ENCODE measurements around the gene IFT88. TPM values are rescaled to one million over a fixed set of nuclear protein-coding genes. Genes with fewer than 3 reads are reported as not detected.

IFT88 gene
- total RNA-seq, 1 experiment from 2014 or later: 16.1 TPM

- peaks cover 9% of the 10 kb centered on the region; the same call in 1 of the 2 replicates for H3K36me3 ChIP-seq
- H3K4me1 ChIP-seq: no peaks in the 10 kb centered on the region
- H3K4me3 ChIP-seq: no peak overlapping the region
- H3K9me3 ChIP-seq (replicated peaks): 0 out of 2 replicates have a peak, but pooled peaks cover 5% of the 10 kb centered on the region
- no peak overlapping the region for H3K27ac ChIP-seq
- no peaks in the 10 kb centered on the region for H3K27me3 ChIP-seq
- no peak for DNase-seq
Measured at GRCh38 chr13:20582026-20582425, 15.1 kb downstream of the IFT88 start.

DNA sequence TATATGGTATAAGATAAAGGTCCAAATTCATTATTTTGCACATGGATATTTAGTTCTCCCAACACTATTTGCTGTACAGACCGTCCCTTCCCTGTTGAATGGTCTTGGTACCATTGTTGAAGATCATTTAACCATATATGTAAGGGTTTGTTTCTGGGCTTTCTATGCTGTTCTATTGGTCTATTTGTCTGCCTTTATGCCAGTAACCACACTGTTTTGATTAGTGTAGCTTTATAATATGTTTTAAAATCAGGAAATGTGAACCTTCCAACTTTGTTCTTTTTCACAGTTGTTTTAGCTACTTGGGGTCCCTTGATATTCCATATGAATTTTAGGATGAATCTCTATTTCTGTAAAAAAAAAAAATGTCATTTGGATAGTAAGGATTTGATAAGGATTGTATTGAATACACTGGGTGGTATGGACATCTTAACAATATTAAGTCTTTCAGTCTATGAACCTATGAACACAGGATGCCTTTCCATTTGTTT is 16.9 kb downstream of the IFT88 start:
- H3K36me3 ChIP-seq: peaks cover 11% of the 10 kb centered on the region; the same call in 1 of the 2 replicates
- H3K27ac ChIP-seq: no peak overlapping the region
- no peak overlapping the region for H3K4me3 ChIP-seq
- H3K9me3 ChIP-seq (replicated peaks): no peaks in the 10 kb centered on the region
- H3K4me1 ChIP-seq: no peaks in the 10 kb centered on the region
- no peak for DNase-seq
- H3K27me3 ChIP-seq: no peaks in the 10 kb centered on the region

GRCh38 chr13:20585371-20585770 is 18.4 kb downstream of the IFT88 start:
- Histone ChIP-seq H3K4me1 (no peaks in the 10 kb centered on the region), H3K9me3 (replicated peaks) (no peaks in the 10 kb centered on the region), H3K36me3 (peaks cover 7% of the 10 kb centered on the region; the same call in 1 of the 2 replicates), H3K4me3 (no peak overlapping the region), H3K27me3 (no peaks in the 10 kb centered on the region), H3K27ac (no peak overlapping the region)
- DNase-seq: no peak

GRCh38 chr13:20588529-20589110 is 21.7 kb downstream of the IFT88 start:
- no peak overlapping the region for H3K27ac ChIP-seq
- no peaks in the 10 kb centered on the region for H3K9me3 ChIP-seq (replicated peaks)
- DNase-seq: no peak
- no peaks in the 10 kb centered on the region for H3K4me1 ChIP-seq
- peaks cover 9% of the 10 kb centered on the region; the same call in 1 of the 2 replicates for H3K36me3 ChIP-seq
- H3K4me3 ChIP-seq: no peak overlapping the region
- no peaks in the 10 kb centered on the region for H3K27me3 ChIP-seq

- Histone ChIP-seq H3K4me1 (no peaks in the 10 kb centered on the region), H3K4me3 (no peak overlapping the region), H3K9me3 (replicated peaks) (no peaks in the 10 kb centered on the region), H3K36me3 (peaks cover 6% of the 10 kb centered on the region; the same call in 1 of the 2 replicates), H3K27me3 (no peaks in the 10 kb centered on the region), H3K27ac (no peak overlapping the region)
- no peak for DNase-seq
Measured at GRCh38 chr13:20590561-20590960, 23.6 kb downstream of the IFT88 start.

DNA sequence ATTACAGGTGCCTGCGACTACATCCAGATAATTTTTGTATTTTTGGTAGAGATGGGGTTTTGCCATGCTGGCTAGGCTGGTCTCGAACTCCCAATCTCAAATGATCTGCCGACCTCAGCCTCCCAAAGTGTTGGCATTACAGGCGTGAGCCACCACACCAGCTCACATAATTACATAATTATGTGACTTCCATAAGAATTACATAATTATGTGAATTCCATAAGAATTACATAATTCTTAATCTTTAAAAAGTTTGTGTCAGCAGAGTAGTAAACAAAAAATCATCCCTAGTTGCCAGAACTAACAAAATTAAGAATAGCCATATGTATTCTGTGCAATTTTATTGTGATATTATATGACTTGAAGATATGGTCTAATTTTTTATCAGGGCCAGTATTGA is 25.6 kb downstream of the IFT88 start:
- Histone ChIP-seq H3K4me1 (no peaks in the 10 kb centered on the region), H3K4me3 (no peak overlapping the region), H3K27me3 (no peaks in the 10 kb centered on the region), H3K27ac (no peak overlapping the region), H3K36me3 (peaks cover 4% of the 10 kb centered on the region; the same call in 1 of the 2 replicates), H3K9me3 (replicated peaks) (no peaks in the 10 kb centered on the region)
- no peak for DNase-seq

- Histone ChIP-seq H3K36me3 (peaks cover 2% of the 10 kb centered on the region; the same call in 1 of the 2 replicates), H3K9me3 (replicated peaks) (no peaks in the 10 kb centered on the region), H3K4me1 (no peaks in the 10 kb centered on the region), H3K27ac (no peak overlapping the region), H3K4me3 (no peak overlapping the region), H3K27me3 (no peaks in the 10 kb centered on the region)
- no peak for DNase-seq
Measured at GRCh38 chr13:20594280-20594679, 27.3 kb downstream of the IFT88 start.

- no peaks in the 10 kb centered on the region for H3K36me3 ChIP-seq
- no peaks in the 10 kb centered on the region for H3K27me3 ChIP-seq
- H3K4me1 ChIP-seq: no peaks in the 10 kb centered on the region
- no peak overlapping the region for H3K27ac ChIP-seq
- DNase-seq: no peak
- no peak overlapping the region for H3K4me3 ChIP-seq
- no peaks in the 10 kb centered on the region for H3K9me3 ChIP-seq (replicated peaks)
Measured at GRCh38 chr13:20607015-20607414, 40.1 kb downstream of the IFT88 start.

GRCh38 chr13:20608438-20609020 is 41.6 kb downstream of the IFT88 start:
- no peak overlapping the region for H3K4me3 ChIP-seq
- H3K9me3 ChIP-seq (replicated peaks): no peaks in the 10 kb centered on the region
- H3K36me3 ChIP-seq: no peaks in the 10 kb centered on the region
- no peak overlapping the region for H3K27ac ChIP-seq
- no peaks in the 10 kb centered on the region for H3K4me1 ChIP-seq
- H3K27me3 ChIP-seq: no peaks in the 10 kb centered on the region
- DNase-seq: no peak

DNA sequence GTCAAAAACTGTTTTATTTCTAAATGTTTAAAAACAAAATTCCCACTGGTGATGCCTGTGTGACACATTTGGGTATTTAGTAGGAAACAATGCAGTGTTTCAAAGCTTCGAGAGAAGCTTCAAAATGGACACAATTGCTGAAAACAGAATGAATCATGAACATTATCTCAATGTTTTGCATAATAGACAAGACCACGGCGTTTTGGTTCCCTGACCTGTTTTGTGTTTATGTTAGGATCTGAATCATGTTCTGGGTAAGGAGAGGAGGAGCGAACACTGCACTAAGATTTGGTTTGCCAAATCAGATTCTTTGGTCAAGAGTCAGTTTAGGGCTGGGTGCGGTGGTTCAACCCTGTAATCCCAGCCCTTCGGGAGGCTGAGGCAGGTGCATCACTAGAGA is 42.2 kb downstream of the IFT88 start:
- no peak for DNase-seq
- H3K4me3 ChIP-seq: no peak overlapping the region
- H3K9me3 ChIP-seq (replicated peaks): no peaks in the 10 kb centered on the region
- H3K27ac ChIP-seq: no peak overlapping the region
- no peaks in the 10 kb centered on the region for H3K36me3 ChIP-seq
- no peaks in the 10 kb centered on the region for H3K4me1 ChIP-seq
- H3K27me3 ChIP-seq: no peaks in the 10 kb centered on the region

GRCh38 chr13:20610006-20610405 is 43.0 kb downstream of the IFT88 start:
- H3K9me3 ChIP-seq (replicated peaks): no peaks in the 10 kb centered on the region
- H3K27me3 ChIP-seq: no peaks in the 10 kb centered on the region
- no peaks in the 10 kb centered on the region for H3K36me3 ChIP-seq
- no peak for DNase-seq
- H3K4me3 ChIP-seq: no peak overlapping the region
- no peak overlapping the region for H3K27ac ChIP-seq
- no peaks in the 10 kb centered on the region for H3K4me1 ChIP-seq

- no peaks in the 10 kb centered on the region for H3K4me1 ChIP-seq
- no peak overlapping the region for H3K27ac ChIP-seq
- no peaks in the 10 kb centered on the region for H3K9me3 ChIP-seq (replicated peaks)
- no peak for DNase-seq
- H3K4me3 ChIP-seq: no peak overlapping the region
- H3K27me3 ChIP-seq: no peaks in the 10 kb centered on the region
- no peaks in the 10 kb centered on the region for H3K36me3 ChIP-seq
Measured at GRCh38 chr13:20616059-20616797, 49.3 kb downstream of the IFT88 start.

- no peak overlapping the region for H3K27ac ChIP-seq
- no peaks in the 10 kb centered on the region for H3K4me1 ChIP-seq
- no peak for DNase-seq
- H3K36me3 ChIP-seq: no peaks in the 10 kb centered on the region
- no peaks in the 10 kb centered on the region for H3K27me3 ChIP-seq
- H3K4me3 ChIP-seq: no peak overlapping the region
- H3K9me3 ChIP-seq (replicated peaks): 0 out of 2 replicates have a peak, but pooled peaks cover 4% of the 10 kb centered on the region
Measured at GRCh38 chr13:20623000-20623399, 56.0 kb downstream of the IFT88 start.

GRCh38 chr13:20624213-20624612 is 57.3 kb downstream of the IFT88 start:
- Histone ChIP-seq H3K36me3 (no peaks in the 10 kb centered on the region), H3K27me3 (no peaks in the 10 kb centered on the region), H3K4me1 (no peaks in the 10 kb centered on the region), H3K9me3 (replicated peaks) (0 out of 2 replicates have a peak, but pooled peaks cover 4% of the 10 kb centered on the region), H3K4me3 (no peak overlapping the region), H3K27ac (no peak overlapping the region)
- DNase-seq: no peak

DNA sequence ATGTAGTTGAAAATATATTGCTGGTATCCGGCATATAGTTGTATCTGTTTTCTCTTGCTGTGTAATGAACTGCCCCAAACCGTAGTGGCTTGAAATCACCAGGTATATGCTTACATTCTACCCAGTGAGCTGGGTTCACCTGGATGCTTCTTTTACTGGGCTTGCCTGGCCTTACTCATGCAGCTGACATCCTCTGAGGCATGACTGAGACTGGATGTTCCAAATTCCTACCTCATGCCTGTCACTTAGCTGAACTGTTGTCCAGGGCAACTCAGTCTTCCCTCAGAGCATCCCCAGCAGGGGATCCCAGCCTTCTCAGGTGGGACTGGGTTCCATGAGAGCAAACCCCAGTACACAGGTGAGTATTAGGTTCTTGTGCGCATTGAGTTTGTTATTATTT is 66.8 kb downstream of the IFT88 start:
- no peak for DNase-seq
- no peaks in the 10 kb centered on the region for H3K27me3 ChIP-seq
- H3K4me1 ChIP-seq: no peaks in the 10 kb centered on the region
- no peaks in the 10 kb centered on the region for H3K9me3 ChIP-seq (replicated peaks)
- no peak overlapping the region for H3K27ac ChIP-seq
- H3K4me3 ChIP-seq: no peak overlapping the region
- H3K36me3 ChIP-seq: no peaks in the 10 kb centered on the region
